Liver (tissue), 5 donors: ENCODE measurements around the gene PPFIA2. TPM values are rescaled to one million over a fixed set of nuclear protein-coding genes. Genes with fewer than 3 reads are reported as not detected.

Experiments
- polyA plus RNA-seq, 2 donors: library from polyadenylated mRNA; stranded (reverse) in 1 of 2; unstranded in 1 of 2; fragments of 200-250 nt in 1 of 2; fragments of >200 nt in 1 of 2; fragmentation: Nextera tagmentation in 1 of 2; extraction: Ambion mirVana in 1 of 2; gene quantifications; one replicate each; pipeline versions ENCODE4 v1.2.1 to v1.2.3, GENCODE V29; 2013 to 2015
- total RNA-seq, 2 donors: library from RNA; depleted of rRNA; stranded (reverse); fragments of >200 nt; gene quantifications; one replicate each; pipeline ENCODE4 v1.2.3, GENCODE V29; 2014
- TF ChIP-seq, protein P1 (sequence below): IDR thresholded peaks from 2 replicates; pipeline ENCODE4 v1.6.1; 2016; ENCODE audit warnings: antibody characterized with exemption
- donor health status: healthy.
- donor health status: healthy.
- donor health status: healthy.

PPFIA2 gene
- total and polyA plus RNA-seq, 4 donors = 0.05 to 0.50 (median 0.22) TPM; not detected in 1

DNA sequence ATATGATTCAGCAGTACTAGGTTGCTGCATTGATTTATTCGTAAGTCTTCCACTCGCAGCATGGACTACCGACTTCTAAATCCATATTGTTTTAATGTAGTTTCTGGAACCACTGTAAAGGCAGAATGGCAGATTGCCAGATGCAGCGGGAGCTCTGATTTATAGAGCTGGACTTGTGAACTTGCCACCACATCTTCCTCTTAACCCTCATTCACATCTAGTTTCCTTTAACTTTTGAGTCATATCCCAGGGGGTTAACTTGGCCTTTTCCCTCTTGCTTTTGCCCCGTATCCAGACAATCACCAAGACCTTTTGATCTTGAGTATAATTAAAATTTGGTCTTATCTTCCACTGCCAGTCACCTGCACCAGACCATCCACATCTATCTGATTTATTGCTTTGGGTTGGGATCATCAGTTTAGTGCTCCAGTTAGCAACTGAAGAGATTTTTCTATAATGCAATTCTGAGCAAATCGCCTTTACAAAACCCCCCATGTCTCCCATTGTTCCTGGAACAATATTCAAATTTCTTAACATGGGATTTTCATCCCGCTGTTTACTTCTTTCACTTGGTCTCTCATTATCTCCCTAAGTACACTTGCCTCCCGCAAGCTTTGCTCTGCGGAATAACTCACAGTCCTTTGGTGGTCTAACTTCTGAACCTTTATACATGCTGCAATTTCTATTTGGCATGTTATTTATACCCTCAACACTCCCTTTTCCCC is 550.8 kb downstream of the PPFIA2 start (continued):
- TF ChIP-seq, protein P1, sequence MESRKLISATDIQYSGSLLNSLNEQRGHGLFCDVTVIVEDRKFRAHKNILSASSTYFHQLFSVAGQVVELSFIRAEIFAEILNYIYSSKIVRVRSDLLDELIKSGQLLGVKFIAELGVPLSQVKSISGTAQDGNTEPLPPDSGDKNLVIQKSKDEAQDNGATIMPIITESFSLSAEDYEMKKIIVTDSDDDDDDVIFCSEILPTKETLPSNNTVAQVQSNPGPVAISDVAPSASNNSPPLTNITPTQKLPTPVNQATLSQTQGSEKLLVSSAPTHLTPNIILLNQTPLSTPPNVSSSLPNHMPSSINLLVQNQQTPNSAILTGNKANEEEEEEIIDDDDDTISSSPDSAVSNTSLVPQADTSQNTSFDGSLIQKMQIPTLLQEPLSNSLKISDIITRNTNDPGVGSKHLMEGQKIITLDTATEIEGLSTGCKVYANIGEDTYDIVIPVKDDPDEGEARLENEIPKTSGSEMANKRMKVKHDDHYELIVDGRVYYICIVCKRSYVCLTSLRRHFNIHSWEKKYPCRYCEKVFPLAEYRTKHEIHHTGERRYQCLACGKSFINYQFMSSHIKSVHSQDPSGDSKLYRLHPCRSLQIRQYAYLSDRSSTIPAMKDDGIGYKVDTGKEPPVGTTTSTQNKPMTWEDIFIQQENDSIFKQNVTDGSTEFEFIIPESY = no peak
